GM18520 (cell line): ENCODE results near the gene KRT33B.
"Not testable (repeated sequence)": the region's sequence is repeated elsewhere in the genome, so short reads cannot be mapped to it uniquely, and the experiment has no call there.

Experiments used
- ATAC-seq: cut with Tn5 transposase; IDR thresholded peaks from one replicate; pipeline ENCODE4 v1.9.1; 2021; ENCODE audit not compliant: unreplicated experiment

Gene KRT33B

DNA sequence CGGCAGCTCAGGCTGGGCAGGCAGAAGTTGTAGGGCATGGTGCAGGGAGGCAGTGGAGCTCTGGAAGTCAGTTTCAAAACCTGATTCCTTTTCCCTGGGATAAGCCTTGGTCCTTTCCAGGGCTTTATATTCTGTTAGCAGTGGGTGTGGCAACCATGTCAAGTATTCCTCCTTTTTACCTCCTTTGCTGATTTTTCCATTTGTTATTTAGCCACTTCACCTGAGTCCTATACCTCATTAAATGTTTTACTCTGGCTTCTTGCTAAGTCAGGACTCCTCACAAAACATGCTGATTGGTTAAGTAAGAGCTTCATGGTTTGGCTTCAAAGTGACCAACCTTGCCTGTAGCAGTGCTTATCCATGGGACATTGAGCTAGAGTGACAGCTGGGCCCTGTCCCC is at the start of gene KRT33B:
TSS of gene KRT33B (minus strand) at position 101 of the 400 bp plus-strand sequence. CDS start at position 38, 63 bp downstream.
- ATAC-seq: no peak

GRCh38 chr17:41418116-41418860 is 48.7 kb upstream of the KRT33B start:
- no peak for ATAC-seq

GRCh38 chr17:41417576-41418015 is 48.0 kb upstream of the KRT33B start:
- no peak for ATAC-seq

- ATAC-seq: no peak
These were observed 47.5 kb upstream of the KRT33B start for GRCh38 chr17:41417127-41417526.

DNA sequence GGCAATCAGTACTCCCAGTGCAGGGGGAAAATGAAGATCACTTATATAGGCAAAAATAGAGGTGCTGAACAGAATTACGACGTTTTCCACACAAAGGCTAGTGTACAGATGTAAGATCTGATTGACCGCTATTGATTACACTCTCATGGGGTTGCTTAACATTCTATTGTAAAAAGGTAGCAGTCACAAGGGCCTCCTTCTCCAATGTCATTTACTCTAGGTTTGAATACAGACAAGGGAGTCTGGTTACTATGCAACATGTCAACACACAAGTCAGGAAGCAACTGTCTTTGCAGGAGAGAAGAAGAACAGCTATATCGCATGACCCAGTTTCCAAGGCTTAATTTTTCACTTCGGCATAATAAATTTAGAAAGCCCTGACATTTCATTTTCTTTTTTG is 46.9 kb upstream of the KRT33B start:
- ATAC-seq: no peak

- ATAC-seq: no peak
These were observed 46.3 kb upstream of the KRT33B start for GRCh38 chr17:41415833-41416335.

DNA sequence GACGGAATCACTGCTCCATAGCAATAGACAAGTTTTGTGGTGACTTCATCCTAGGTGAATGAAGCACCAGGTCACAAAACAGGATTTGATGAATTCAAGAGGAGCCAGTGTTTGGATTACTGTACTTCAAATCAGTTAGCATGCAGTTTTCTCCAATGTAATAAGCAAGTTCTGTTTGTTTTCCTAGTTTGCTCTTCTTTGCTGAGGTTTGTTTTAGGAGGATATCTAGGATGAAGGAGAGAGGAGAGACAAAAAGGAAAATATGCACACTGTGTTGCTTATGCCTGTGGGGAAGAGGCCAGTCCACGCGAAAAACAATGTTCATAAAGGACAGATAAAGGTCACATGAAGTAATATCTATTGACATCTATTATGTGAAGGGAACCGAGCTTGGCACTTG is 45.8 kb upstream of the KRT33B start:
- ATAC-seq: no peak

DNA sequence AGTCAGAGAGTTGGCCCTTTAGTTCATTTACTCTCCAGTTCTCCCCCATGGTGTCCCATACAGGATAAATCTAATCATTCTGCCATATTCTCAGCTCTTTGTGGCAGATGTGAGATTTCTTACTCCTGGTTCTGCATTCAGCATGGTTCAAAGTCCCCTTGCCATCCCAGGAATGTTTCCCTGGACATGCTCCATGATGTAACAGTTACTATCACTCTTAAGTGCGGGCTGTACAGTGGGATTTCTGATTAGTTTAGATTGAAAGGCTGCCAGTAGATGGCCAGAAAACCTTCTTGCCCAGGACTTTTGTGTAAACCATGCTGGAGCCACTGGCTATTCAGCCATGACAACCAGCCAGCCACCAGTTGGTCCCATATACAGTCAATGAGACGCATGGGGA is 44.4 kb upstream of the KRT33B start:
- no peak for ATAC-seq

DNA sequence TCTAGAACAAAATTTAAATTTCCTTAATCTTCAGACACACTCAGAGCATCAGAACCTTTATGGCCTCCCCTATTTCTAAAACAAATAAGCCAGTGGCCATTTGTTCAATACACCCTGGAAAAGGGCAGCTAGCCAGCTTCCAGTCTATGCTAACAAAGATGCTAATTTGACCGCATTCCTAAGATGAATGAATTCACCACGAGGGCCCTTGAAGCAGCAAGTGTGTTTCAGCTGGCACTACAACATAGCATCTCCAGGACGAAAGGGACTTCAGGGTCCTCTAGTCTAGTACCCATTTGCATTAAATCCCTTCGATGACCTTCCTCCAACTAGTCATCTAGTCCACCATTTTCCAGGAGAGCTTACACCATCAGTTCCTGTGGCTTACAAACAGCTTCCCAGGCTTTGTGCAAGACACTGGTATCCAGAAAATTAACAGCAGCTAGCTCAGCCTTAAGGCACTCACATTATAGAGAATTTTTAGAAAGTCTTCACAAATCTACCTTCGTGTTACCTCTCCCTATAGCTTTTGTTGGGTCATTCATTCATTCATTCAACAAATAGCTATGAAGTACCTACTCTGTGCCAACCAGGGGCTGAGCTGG is 43.8 kb upstream of the KRT33B start:
- no peak for ATAC-seq

DNA sequence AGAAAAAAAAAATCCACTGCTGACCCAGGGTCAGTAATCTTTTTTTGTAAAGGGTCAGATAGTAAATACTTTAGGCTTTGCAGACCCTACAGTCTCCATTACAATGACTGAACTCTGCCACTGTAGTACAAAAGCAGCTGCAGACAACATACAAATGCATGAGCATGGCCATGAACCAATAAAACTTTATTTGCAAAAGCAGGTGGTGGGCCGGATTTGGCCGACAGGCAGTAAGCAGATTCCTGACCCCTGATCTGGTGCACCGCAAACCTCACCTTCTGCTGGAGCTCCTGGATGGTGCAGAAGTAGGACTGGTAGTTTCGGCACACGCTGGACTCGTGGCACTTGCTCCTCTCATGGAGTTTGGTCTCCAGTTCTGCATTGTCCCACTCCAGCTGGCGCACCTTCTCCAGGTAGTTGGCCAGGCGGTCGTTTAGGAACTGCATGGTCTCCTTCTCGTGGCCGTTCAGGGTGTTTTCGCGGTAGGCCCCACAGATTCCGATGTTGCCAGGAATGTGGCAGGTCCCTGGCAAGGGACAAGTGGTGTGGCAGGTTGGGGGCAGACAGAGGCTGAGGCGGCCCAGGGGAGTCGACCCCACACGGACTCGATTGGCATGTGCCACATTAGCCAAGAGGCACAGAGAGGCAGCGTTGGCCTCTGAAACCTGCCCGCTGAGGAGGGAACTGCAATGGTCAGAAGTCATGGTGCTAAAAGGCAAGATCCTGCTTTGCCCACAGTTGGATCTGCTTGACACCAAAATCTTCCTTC is 41.6 kb upstream of the KRT33B start:
- no peak for ATAC-seq

GRCh38 chr17:41407226-41407625 is 37.6 kb upstream of the KRT33B start:
- ATAC-seq: no peak

DNA sequence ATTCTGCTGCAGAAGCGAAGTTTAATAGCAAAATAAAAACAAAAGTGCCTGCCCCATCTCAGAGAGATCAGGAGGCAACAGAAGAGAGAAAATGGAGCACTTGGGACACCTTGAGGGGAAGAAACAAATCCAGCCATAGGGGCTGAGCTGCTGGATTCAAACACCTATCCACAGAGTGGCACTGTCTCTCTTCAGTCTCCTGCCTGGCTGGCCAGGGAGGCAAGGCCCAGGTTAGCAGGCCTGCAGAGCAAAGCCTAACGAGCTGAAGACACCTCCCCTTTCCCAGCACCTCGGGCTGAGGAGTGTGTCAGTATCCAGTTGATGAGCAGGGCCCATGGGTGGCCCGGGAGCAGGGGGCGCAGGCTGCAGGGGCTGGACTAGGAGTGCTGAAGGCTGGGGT is 36.6 kb upstream of the KRT33B start:
- ATAC-seq: no peak

GRCh38 chr17:41404024-41404671 is 34.5 kb upstream of the KRT33B start:
- no peak for ATAC-seq

DNA sequence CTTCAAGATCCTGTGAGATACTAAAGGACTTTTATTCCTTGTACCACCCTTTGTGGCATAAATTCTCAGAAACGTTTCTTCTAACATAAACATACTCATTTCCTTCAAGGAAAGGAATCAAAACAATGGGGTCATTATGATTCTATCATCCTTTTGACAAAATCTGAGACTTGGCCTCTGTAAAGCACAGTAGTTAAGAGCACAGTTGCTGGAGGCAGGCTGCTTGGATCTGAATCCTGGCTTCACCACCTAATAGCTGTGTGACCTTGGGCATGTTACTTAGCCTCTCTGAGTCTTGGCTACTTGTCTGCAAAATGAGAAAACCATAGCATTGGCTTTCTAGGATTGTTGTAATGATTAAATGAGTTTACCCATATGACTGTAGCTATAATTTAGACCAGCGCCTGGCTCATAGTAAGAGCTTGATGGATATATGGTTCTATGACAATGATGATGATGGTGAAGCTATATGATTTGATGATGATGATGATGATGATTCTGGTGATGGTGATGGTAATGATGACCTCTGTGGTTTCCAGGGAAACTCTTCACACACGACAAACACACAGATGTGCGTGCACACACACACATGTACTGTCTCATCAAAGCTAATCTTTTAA is 33.9 kb upstream of the KRT33B start:
- ATAC-seq: no peak

DNA sequence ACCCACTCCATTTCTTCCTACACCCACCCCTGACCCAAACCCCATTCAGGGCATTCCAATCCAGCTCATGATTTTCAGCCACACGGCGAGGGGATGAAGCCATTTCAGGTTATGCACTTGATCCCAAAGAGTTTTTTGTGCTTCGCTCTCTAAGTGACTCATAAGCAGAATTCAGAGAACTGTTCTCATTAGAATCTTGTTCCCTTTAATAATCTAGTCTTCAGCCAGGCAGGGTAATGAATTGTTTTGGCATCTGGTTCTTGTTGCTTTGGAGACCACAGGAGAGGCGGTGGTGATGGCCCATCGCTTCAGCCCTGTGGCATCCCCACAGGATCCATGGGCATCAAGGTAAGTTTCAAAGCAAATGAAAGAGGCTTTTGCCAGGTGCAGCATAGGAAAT is 32.5 kb upstream of the KRT33B start:
- no peak for ATAC-seq

- ATAC-seq: no peak
These were observed 27.5 kb upstream of the KRT33B start, which contains the start of gene KRT31 for GRCh38 chr17:41396996-41397660. KRT31 (minus strand) TSS chr17:41397608; CDS start chr17:41397539, 69 bp downstream.

DNA sequence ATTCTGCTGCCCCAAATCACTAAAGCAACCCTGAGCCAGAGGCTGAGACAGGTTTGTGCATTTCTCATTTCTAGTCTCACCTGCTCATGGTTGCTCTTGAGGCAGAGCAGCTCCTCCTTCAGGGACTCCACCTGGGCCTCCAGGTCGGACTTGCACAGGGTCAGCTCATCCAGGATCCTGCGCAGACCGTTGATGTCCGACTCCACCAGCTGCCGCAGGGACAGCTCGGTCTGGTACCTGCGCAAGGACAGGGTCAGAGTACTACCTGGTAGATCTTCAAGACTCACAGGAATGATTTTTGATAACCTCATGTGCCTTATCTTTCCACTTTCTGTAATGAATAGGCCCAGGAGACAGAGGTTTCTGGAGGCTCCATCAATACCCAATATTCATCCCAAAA is 26.7 kb upstream of the KRT33B start:
- ATAC-seq: no peak

DNA sequence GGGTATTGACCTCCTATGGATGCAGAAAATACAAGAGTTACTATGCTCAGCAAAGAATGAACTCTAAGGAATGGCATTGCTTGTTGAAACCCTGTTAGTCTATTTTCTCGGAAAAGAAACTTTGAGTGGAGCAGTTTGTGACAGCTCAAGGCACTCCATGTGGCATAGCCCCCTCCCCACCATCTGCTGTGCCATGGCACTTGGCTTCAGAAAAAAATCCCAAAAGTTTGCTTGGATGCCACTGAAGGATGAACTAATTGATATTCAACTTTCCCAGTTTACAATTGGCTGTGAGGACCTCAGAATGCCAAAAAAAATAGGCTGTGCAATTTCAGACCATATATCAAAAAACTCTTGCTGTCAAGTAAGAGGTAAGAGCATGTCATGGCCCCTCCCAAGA is 26.0 kb upstream of the KRT33B start:
- no peak for ATAC-seq

GRCh38 chr17:41395044-41395443 is 25.4 kb upstream of the KRT33B start:
- ATAC-seq: not testable (repeated sequence)
